Muscle of leg (tissue), 11 donors: ENCODE results near the gene GPNMB. TPM values are rescaled to one million over a fixed set of nuclear protein-coding genes. Genes with fewer than 3 reads are reported as not detected.
"Not testable (repeated sequence)": the region's sequence is repeated elsewhere in the genome, so short reads cannot be mapped to it uniquely, and the experiment has no call there.

ENCODE experiments used
- DNase-seq: peaks from one replicate; pipeline ENCODE4 v3.0.0; 2013
- H3K27ac ChIP-seq: one replicate; pipeline ENCODE4 v1.5.1; 2013; ENCODE audit warnings: mild to moderate bottlenecking, low read length, control low read depth
- H3K27me3 ChIP-seq: one replicate; pipeline ENCODE4 v1.6.1; 2013; ENCODE audit warnings: low read length; ENCODE audit not compliant: control insufficient read depth, insufficient read depth
- H3K36me3 ChIP-seq: one replicate; pipeline ENCODE4 v1.6.1; 2013; ENCODE audit warnings: low read length; ENCODE audit not compliant: control insufficient read depth, insufficient read depth
- H3K4me1 ChIP-seq: one replicate; pipeline ENCODE4 v1.6.1; 2013; ENCODE audit warnings: low read length; ENCODE audit not compliant: control insufficient read depth, insufficient read depth
- H3K4me3 ChIP-seq: one replicate; pipeline ENCODE4 v1.5.1; 2013; ENCODE audit warnings: low read length, control low read depth
- H3K9me3 ChIP-seq: replicated peaks from 2 replicates; pipeline ENCODE4 v1.6.1; 2013; ENCODE audit warnings: low read depth, low read length; ENCODE audit not compliant: control insufficient read depth
- WGBS: methylation state at CpG from one replicate; pipeline ENCODE4 v1.1.5; 2013; ENCODE audit warnings: missing lambda C conversion rate; ENCODE audit not compliant: insufficient coverage; 5-methylcytosine and 5-hydroxymethylcytosine counted together
- polyA plus RNA-seq, 8 donors: library from polyadenylated mRNA; unstranded; fragments of 120-200 nt; gene quantifications; one replicate each; pipeline versions ENCODE4 v1.2.1 to v1.2.3, GENCODE V29; 2013; ENCODE audit warnings: inconsistent platforms in 1 of 8, low replicate concordance in 1 of 8; ENCODE audit not compliant: insufficient read length in 8 of 8, insufficient read depth in 1 of 8
- total RNA-seq: library from RNA; stranded (reverse); fragments of 120-200 nt; gene quantifications from one replicate; pipeline ENCODE4 v1.2.4, GENCODE V29; 2013

GPNMB gene
- total and polyA plus RNA-seq, 9 donors = 29.1 to 98.1 (median 50.1) TPM

DNA sequence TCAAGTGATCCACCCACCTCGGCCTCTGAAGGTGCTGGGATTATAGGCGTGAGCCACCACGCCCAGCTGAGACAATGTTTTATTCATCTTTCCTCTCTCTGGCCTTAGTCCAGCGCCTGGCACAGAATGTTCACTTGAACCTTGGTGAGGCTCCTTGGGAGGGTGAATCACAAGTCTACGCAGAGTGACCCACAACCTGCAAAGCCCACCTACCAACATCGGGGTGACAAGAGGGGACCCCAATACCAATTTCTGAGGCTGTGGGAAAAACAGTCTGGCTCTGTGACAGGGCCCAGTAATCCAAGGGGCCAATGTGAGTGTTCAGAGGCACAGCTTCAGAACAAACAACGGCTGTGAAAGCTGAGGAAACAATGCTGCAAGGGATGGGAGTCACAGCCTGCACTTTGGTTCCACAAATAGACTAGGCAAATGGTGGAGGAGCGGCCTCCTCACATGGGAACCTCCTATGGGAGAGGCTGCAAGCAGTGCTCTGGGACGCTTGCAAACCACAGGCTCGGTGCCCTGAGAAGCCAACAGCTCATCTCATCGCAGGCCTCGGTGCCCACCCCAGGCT, 47.0 kb downstream of the GPNMB start:
- no peak overlapping the region for H3K4me3 ChIP-seq
- H3K4me1 ChIP-seq = peaks cover 14% of the 10 kb centered on the region
- no peaks in the 10 kb centered on the region for H3K36me3 ChIP-seq
- H3K27ac ChIP-seq = no peak overlapping the region
- no peak for DNase-seq
- WGBS = 80% methylated on average over 5 of the region's 12 CpGs
- H3K27me3 ChIP-seq = no peaks in the 10 kb centered on the region
- no peaks in the 10 kb centered on the region for H3K9me3 ChIP-seq

DNA sequence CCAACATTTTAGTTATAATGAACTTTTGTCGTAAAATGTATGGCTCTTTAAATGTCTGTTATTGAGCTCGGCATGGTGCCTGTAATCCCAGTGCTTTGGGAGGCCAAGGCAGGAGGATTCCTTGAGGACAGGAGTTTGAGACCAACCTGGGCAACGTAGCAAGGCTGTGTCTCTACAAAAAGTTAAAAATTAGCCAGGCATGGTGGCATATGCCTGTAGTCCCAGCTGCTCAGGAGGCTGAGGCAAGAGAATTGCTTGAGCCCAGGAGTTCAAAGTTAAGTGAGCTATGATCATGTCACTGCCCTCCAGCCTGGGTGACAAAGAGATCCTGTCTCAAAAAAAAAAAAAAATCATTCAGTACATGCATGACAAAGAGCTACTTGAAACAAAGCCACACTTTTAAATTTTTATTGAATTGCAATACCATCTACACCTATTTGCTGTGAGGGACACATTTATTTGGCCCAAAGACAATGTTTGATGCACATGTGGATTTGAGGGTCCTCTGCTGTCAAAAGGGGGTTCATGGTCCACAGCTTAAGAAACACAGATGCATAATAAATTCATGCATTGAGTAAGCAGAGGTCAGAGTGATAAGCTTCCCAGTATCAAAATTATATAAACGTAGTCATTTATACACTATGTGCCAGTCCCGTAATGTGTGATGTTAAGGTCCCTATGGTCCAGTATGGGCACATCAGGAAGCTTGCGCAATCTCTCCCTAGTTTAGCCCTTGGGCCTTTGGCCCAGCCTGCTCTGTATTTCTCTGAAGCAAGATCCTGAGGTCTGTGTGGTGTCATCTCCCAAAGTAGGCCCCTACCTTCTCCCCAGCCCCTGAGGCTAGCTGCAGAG, 48.2 kb downstream of the GPNMB start:
- WGBS = 92% methylated on average over 3 of the region's 6 CpGs
- H3K27ac ChIP-seq = no peak overlapping the region
- DNase-seq = no peak

DNA sequence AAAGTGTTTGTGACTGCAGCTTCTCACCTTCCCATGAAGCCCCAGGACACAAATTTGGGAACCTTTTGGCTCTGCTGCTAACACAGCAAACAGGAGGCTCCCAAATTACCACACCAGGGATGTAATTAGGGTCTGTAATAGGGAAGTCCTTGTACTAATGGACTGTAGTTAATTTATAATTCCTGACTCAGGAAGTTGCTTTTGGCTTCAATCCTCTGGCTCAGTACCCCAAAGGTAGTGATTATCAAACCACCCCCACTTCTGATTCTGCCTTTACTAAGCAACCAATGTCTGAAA, 48.8 kb downstream of the GPNMB start:
- no peak overlapping the region for H3K27ac ChIP-seq
- no peaks in the 10 kb centered on the region for H3K9me3 ChIP-seq
- H3K4me1 ChIP-seq = peaks cover 17% of the 10 kb centered on the region
- DNase-seq = no peak
- H3K36me3 ChIP-seq = no peaks in the 10 kb centered on the region
- no peaks in the 10 kb centered on the region for H3K27me3 ChIP-seq
- no peak overlapping the region for H3K4me3 ChIP-seq

More for the DNA sequence above, 48.2 kb downstream of the GPNMB start:
- H3K9me3 ChIP-seq = no peaks in the 10 kb centered on the region
- no peaks in the 10 kb centered on the region for H3K36me3 ChIP-seq
- H3K27me3 ChIP-seq = no peaks in the 10 kb centered on the region
- H3K4me3 ChIP-seq = no peak overlapping the region
- H3K4me1 ChIP-seq = peaks cover 16% of the 10 kb centered on the region

- peak overlapping the region; percentile 91 for H3K27ac ChIP-seq
- H3K36me3 ChIP-seq = peaks cover 6% of the 10 kb centered on the region
- WGBS = 48% methylated on average over 2 of the region's 11 CpGs
- H3K4me3 ChIP-seq = peak overlapping the region; percentile 92
- no peaks in the 10 kb centered on the region for H3K9me3 ChIP-seq
- peaks cover 25% of the 10 kb centered on the region for H3K4me1 ChIP-seq
- DNase-seq = peak; percentile 70
- no peaks in the 10 kb centered on the region for H3K27me3 ChIP-seq
Measured at GRCh38 chr7:23298141-23298881, 51.7 kb downstream of the GPNMB start.

- H3K27ac ChIP-seq = peak within 1 kb of the TSS; percentile 91
- H3K9me3 ChIP-seq = no peaks in the 10 kb centered on the region
- H3K36me3 ChIP-seq = peaks cover 9% of the 10 kb centered on the region
- no peaks in the 10 kb centered on the region for H3K27me3 ChIP-seq
- under 1% methylated on average over 56 of the region's 59 CpGs for WGBS
- peak within 1 kb of the TSS; percentile 92 for H3K4me3 ChIP-seq
- DNase-seq = peak; percentile 99
- H3K4me1 ChIP-seq = peaks cover 20% of the 10 kb centered on the region
Measured at GRCh38 chr7:23298885-23299769, 52.6 kb downstream of the GPNMB start, which contains the start of gene MALSU1. TSS of gene MALSU1 (plus strand) at chr7:23299339. CDS start at chr7:23299353, 14 bp downstream.

- no CpG with 5 or more reads among the region's 12 CpGs for WGBS
- peak; percentile 24 for DNase-seq
- H3K36me3 ChIP-seq = peaks cover 9% of the 10 kb centered on the region
- no peaks in the 10 kb centered on the region for H3K9me3 ChIP-seq
- peaks cover 20% of the 10 kb centered on the region for H3K4me1 ChIP-seq
- H3K4me3 ChIP-seq = peak overlapping the region; percentile 92
- no peaks in the 10 kb centered on the region for H3K27me3 ChIP-seq
- peak overlapping the region; percentile 91 for H3K27ac ChIP-seq
Measured at GRCh38 chr7:23299770-23300300, 53.3 kb downstream of the GPNMB start.

GRCh38 chr7:23306936-23307521, 60.5 kb downstream of the GPNMB start:
- Histone ChIP-seq H3K27ac (no peak overlapping the region), H3K36me3 (peaks cover 31% of the 10 kb centered on the region), H3K9me3 (no peaks in the 10 kb centered on the region), H3K27me3 (no peaks in the 10 kb centered on the region), H3K4me1 (peaks cover 2% of the 10 kb centered on the region), H3K4me3 (no peak overlapping the region)
- DNase-seq = no peak
- no CpG with 5 or more reads among the region's 2 CpGs for WGBS

GRCh38 chr7:23308754-23309153, 62.2 kb downstream of the GPNMB start:
- peaks cover 39% of the 10 kb centered on the region for H3K36me3 ChIP-seq
- no CpG with 5 or more reads among the region's 6 CpGs for WGBS
- no peaks in the 10 kb centered on the region for H3K4me1 ChIP-seq
- DNase-seq = no peak
- H3K27ac ChIP-seq = no peak overlapping the region
- no peaks in the 10 kb centered on the region for H3K9me3 ChIP-seq
- no peak overlapping the region for H3K4me3 ChIP-seq
- H3K27me3 ChIP-seq = no peaks in the 10 kb centered on the region

DNA sequence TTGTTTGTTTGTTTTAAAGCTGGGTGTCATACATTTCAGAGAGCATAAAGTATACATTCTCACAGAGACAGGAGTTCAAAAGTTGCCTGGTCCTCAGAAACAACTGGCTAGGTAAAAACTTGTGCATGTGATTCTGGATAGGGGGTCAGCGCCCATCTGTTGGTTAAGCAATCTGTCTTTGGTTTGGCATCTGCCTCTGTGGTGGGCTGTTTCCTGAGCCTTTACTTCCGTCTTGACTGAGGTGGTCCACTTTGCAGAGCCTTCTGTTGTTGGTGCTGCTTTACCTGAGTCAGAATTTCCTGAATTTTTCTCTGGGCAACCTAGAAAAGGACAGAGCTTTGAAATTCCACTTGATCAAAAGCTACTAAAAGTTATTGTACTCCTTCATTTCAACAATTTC, 65.6 kb downstream of the GPNMB start:
- not testable (repeated sequence) for DNase-seq, H3K27ac ChIP-seq, H3K9me3 ChIP-seq, H3K4me1 ChIP-seq, H3K4me3 ChIP-seq, H3K27me3 ChIP-seq
- peaks cover 44% of the 10 kb centered on the region for H3K36me3 ChIP-seq
- WGBS = 100% methylated on average over 1 of the region's 2 CpGs
